NB4 (cell line): ENCODE data around the gene WHAMM.

Source experiments
- MAX ChIP-seq: IDR thresholded peaks from 2 replicates; pipeline ENCODE4 v1.6.1; 2011; ENCODE audit warnings: low read depth, low read length
- MYC ChIP-seq: IDR thresholded peaks from 2 replicates; pipeline ENCODE4 v1.6.1; 2011; ENCODE audit warnings: low read depth, low read length
- POLR2A ChIP-seq: IDR thresholded peaks from 2 replicates; pipeline ENCODE4 v1.6.1; 2011; ENCODE audit warnings: mild to moderate bottlenecking; ENCODE audit not compliant: insufficient read length; ENCODE audit errors: extremely low read depth
- TF ChIP-seq, protein P1 (sequence below): IDR thresholded peaks from one replicate; pipeline ENCODE4 v1.5.1; 2012; ENCODE audit warnings: low read depth, low read length

DNA sequence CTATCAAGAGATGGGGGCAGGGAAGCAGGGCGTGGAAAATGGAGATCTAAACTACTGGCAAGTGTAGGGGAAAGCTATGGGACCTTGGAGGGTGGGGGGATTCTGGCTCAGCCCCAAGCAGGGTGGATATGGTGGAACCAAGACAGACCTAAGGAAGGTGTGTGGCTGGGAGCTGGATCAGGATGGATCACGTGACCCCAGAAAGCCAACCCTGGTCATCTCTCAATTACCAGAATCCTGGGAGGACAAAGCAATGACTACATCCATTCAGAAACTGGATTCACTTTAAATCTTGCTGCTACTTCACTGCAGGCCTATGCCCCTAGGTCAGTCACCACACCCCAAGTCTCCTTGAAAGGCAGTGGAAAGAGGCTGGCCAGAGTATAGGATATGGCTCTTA lies 68.4 kb downstream of the WHAMM start:
- TF ChIP-seq, protein P1, sequence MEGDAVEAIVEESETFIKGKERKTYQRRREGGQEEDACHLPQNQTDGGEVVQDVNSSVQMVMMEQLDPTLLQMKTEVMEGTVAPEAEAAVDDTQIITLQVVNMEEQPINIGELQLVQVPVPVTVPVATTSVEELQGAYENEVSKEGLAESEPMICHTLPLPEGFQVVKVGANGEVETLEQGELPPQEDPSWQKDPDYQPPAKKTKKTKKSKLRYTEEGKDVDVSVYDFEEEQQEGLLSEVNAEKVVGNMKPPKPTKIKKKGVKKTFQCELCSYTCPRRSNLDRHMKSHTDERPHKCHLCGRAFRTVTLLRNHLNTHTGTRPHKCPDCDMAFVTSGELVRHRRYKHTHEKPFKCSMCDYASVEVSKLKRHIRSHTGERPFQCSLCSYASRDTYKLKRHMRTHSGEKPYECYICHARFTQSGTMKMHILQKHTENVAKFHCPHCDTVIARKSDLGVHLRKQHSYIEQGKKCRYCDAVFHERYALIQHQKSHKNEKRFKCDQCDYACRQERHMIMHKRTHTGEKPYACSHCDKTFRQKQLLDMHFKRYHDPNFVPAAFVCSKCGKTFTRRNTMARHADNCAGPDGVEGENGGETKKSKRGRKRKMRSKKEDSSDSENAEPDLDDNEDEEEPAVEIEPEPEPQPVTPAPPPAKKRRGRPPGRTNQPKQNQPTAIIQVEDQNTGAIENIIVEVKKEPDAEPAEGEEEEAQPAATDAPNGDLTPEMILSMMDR = no peak
- no peak for TF ChIP-seq POLR2A
- TF ChIP-seq MAX = no peak
- TF ChIP-seq MYC = no peak
